22Rv1 (cell line): ENCODE measurements around the gene STXBP6.

ENCODE experiments used
- H3K27ac ChIP-seq: fragments of 450-650 bp; 2 replicates; pipeline ENCODE4 v1.5.1; 2017
- ZFX ChIP-seq: fragments of 450-650 bp; IDR thresholded peaks from 2 replicates; pipeline ENCODE4 v1.6.1; 2017; ENCODE audit warnings: antibody characterized with exemption, borderline replicate concordance
- TF ChIP-seq, protein P1 (sequence below): fragments of 450-650 bp; IDR thresholded peaks from 2 replicates; pipeline ENCODE4 v1.5.1; 2017; ENCODE audit warnings: mild to moderate bottlenecking

Gene STXBP6

DNA sequence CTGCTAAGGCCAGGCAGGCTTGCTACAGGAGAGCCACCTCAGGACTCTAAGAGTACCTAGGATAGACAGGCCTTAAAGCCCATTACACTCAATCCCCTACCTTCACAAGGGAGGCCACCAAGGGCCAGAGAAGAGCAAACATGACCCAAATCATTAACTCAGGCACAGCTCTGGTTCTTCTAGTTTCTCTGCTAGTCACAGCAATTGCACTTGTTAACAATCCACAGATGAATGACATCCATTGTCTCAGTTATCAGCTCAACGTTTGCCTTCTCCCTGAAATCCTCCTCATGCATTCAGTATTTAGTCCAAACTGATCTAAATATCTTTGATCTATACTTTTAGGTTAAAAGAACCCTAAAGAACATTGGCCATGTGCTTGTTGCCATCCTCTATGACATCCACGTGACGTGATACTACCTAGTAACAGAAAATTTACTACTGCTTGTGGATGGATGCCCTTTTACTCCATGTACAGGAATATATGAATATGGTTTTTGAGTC lies 164.5 kb downstream of the STXBP6 start:
- H3K27ac ChIP-seq, result no peak overlapping the region
- TF ChIP-seq ZFX, result no peak
- TF ChIP-seq, protein P1, sequence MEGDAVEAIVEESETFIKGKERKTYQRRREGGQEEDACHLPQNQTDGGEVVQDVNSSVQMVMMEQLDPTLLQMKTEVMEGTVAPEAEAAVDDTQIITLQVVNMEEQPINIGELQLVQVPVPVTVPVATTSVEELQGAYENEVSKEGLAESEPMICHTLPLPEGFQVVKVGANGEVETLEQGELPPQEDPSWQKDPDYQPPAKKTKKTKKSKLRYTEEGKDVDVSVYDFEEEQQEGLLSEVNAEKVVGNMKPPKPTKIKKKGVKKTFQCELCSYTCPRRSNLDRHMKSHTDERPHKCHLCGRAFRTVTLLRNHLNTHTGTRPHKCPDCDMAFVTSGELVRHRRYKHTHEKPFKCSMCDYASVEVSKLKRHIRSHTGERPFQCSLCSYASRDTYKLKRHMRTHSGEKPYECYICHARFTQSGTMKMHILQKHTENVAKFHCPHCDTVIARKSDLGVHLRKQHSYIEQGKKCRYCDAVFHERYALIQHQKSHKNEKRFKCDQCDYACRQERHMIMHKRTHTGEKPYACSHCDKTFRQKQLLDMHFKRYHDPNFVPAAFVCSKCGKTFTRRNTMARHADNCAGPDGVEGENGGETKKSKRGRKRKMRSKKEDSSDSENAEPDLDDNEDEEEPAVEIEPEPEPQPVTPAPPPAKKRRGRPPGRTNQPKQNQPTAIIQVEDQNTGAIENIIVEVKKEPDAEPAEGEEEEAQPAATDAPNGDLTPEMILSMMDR, result no peak

DNA sequence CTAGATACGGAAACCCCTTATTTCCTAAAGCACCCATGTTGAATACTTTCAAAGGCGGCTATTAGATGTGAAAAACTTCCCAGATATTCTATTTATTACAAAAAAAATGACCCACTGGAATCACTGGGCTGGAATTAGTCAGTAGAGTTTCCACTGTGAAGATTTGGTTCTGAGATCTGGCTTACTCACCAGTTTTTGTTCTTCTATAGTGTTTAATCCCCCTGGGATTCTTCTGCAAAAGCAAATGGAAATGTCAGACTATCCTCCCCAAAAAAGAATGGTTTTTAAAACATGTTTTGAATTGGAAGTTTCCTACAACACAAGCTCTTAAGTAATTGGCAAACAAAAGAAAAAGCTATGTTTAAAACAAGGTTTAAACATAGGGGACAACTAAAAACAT lies 166.4 kb downstream of the STXBP6 start:
- no peak overlapping the region for H3K27ac ChIP-seq
- TF ChIP-seq, protein P1, result no peak
- no peak for TF ChIP-seq ZFX

DNA sequence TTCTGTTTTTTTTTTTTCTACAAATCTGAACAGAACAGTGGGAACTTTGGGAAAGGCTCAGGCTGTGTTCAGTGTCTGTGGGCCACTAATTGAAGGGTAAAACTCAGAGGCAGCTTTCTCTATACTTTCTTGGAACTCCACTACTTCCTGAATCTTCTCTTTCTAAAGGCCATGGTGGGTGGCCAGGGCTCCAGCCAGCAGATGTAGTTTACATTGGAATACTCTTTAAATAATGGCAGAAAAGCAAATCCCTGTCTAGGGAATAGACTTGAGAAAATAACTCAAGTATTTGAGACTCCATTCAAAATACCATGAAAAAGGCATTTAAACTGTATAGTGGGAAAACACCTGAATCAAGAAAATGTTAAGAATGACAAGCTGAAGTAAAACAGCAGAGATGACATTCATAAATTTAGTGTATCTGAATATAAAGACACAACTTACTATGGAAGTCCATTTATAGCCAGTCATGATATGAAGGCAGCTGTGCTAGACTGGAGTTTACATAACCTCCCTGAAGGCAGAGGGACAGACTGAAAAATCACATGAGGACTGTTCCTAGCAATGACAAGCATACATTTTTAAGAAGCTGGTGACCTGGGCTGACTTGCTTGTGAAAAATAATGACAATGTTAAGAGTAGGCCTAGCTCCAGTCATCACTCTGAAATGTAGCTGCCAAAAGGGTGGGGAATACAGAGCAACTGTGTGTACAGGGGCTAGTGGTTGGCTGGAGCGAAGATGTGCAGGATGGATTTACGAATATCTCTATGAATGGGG lies 168.6 kb downstream of the STXBP6 start:
- H3K27ac ChIP-seq, result no peak overlapping the region
- TF ChIP-seq, protein P1, result no peak
- TF ChIP-seq ZFX, result no peak

DNA sequence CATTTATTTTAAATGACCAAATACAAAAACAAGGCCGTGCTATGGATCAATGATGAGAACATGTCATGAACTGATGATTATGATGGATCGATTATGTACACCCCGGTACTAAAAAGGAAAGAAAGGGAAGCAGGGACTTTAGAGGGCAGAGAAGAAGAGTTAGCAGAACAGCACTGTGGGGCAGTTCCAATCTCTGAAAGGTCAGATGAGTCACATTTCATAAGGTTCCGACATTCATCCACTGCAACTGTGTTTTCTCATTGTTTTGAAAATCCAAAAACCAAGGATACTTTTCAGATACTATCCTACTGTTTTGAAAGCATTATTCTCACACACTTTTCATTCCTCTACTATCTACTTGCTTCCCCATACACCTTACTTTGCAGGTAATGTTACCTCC lies 169.3 kb downstream of the STXBP6 start:
- no peak overlapping the region for H3K27ac ChIP-seq
- TF ChIP-seq, protein P1, result no peak
- TF ChIP-seq ZFX, result no peak

DNA sequence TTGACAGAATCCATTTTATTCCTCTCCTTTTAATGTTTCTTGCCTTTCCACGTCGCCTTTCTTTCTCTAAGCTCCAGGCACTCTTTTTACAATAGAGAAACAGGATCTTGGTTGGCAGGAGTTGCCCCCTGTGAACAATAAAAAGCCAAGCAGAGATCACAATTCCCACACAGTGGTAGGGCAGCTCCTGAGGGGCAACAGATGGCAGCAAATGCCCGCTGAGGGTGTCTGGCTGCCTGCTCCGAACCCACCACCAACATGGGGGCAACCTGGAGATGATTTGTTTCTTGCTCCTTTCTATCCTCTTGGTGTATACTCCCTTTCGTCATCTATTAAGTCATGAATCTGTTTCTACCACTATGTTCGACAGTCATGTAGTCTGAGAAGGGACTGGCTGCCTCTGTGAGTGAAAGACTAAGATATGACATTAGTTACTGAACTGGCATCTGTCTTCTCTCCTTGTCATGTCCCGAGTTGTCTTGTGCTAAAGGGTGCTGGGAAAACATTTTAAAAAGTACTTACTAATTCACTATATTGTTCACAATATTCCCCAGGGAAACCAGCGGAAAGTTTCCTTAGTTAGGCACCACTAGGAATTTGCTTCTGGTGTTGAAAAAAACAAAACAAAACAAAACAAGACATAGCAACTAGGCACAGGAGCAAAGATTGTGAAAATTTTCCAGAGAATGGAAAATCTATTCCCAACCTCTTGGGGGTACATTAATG lies 170.1 kb downstream of the STXBP6 start:
- H3K27ac ChIP-seq, result no peak overlapping the region
- TF ChIP-seq ZFX, result no peak
- TF ChIP-seq, protein P1, result no peak

DNA sequence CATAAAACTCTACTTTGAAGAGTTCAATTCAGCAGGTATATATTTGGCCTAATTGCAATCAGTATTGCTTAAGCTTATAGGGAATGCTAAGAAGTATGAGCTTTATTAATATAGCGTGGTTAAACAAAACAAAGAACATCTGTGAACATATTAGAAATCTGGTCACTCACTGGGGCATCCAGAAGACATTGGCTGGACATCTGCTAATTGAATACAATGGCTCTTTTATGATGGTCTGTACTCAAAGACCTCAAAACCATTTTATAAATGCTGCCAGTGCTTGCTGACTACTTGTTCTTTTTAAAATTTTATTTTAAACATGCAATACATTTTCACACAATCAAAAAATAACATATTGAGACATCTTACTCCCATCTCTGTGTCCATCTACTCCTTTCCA lies 173.0 kb downstream of the STXBP6 start:
- H3K27ac ChIP-seq, result no peak overlapping the region
- no peak for TF ChIP-seq ZFX
- TF ChIP-seq, protein P1, result no peak
